Erythroblast (primary cell): ENCODE data around the gene OR13C5.

ENCODE experiments used
- GATA1 ChIP-seq: IDR thresholded peaks from 2 replicates; pipeline ENCODE4 v1.6.1; 2011; ENCODE audit warnings: low read depth, mild to moderate bottlenecking, control low read depth, low read length, moderate library complexity
- POLR2A ChIP-seq: IDR thresholded peaks from 2 replicates; pipeline ENCODE4 v1.6.1; 2011; ENCODE audit warnings: mild to moderate bottlenecking, low read length

GRCh38 chr9:104608336-104608735 is 9.1 kb upstream of the OR13C5 start:
- TF ChIP-seq POLR2A: no peak
- TF ChIP-seq GATA1: no peak
